MV-4-11 (cell line): ENCODE results near the gene HIVEP1.

Source experiments
- DNase-seq: peaks from one replicate; lab custom pipeline; 2025; lab: John Stamatoyannopoulos, UW

Gene HIVEP1

GRCh38 chr6:12190252-12190651, 178.1 kb downstream of the HIVEP1 start:
- no peak for DNase-seq

DNA sequence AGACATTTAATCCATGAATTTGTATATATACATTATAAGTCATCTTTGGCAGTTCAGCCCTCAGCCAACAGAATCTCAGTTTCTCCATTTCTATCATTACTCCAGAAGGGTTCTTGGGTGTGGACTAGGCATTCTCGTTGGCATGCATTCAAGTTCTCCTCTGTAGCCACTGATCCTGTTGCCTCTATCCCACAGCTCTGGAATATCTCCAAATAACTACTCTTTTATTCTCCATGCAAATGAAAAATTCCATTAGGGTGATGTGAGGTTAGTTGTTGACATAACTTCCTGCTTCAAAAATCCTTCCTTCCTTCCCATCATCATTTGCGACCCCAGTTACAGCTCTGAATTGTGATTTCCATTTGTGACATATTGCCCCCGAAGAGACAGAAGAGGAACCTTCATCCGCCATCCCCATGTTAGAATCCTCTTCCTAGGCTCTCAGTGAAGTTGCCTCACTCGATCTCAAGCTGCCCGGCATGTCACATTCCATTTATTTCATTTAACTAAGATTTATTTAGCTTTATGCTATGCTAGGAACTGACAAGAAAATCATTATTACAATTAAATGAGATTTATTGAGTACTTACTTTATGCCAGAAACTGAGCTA, 184.3 kb downstream of the HIVEP1 start:
- no peak for DNase-seq

DNA sequence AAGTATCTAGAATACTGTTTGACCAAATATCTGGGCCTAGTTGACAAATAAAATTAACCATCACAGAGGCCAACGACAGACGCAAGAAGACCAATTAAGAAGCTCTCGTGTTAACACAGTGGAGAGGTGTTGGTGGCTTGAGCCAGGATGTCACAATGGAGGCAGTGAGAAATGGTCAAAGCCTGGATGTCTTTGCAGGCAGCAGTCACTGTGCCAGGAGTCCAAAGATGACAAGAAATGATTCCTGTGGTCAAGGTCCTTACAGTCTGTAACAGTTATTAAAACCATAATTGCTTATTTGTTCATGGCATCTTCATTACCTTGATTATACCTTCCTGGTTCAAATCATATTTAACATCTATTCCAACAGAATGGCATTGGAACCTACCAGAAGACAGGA, 186.7 kb downstream of the HIVEP1 start:
- no peak for DNase-seq

DNA sequence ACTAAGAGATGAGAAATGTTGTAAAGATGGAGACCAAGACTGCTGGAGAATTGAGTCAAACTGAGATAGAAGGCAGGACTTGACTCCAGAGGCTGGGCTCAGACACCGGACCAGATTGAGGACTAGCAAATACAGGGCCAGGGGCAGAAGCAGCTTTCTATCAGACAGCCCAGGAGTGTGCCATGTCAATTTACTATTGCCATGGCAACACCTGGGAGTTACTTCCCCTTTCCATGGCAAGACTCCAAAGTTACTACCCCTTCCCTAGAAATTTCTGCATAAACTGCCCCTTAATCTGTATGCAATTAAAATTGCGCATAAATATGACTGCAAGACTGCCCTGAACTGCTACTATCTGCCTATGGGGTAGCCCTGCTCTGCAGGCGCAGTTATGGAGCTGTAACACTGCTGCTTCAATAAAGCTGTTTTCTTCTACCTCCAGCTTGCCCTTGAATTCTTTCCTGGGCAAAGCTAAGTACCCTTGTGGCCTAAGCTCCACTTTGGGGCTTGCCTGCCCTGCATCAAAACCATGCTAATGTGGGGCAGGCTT, 188.0 kb downstream of the HIVEP1 start:
- peak; percentile 53 for DNase-seq

- no peak for DNase-seq
These were observed 188.6 kb downstream of the HIVEP1 start for GRCh38 chr6:12200761-12201160.

GRCh38 chr6:12203001-12203400, 190.9 kb downstream of the HIVEP1 start:
- DNase-seq: no peak

GRCh38 chr6:12208190-12208589, 196.1 kb downstream of the HIVEP1 start:
- DNase-seq: peak; percentile 94

GRCh38 chr6:12208673-12209072, 196.6 kb downstream of the HIVEP1 start:
- DNase-seq: no peak
